OCI-LY3 (cell line): ENCODE data around the gene ENTPD2.
"Not testable (repeated sequence)": the region's sequence is repeated elsewhere in the genome, so short reads cannot be mapped to it uniquely, and the experiment has no call there.

Experiments
- H2AFZ ChIP-seq: fragments of 200-600, 300-600 bp; shearing (Covaris generic); 2 replicates; pipeline ENCODE4 v1.6.0; 2014; ENCODE audit warnings: antibody characterized with exemption, low read depth, low read length
- H3K27ac ChIP-seq: fragments of 200-600, 300-600 bp; sonication (generic); 2 replicates; pipeline ENCODE4 v1.5.1; 2014; ENCODE audit warnings: mild to moderate bottlenecking, low read length, moderate library complexity, mixed read lengths
- H3K27me3 ChIP-seq: fragments of 200-600, 300-600 bp; sonication (generic); 2 replicates; pipeline ENCODE4 v1.6.1; 2014; ENCODE audit warnings: low read depth, low read length, mixed read lengths
- H3K36me3 ChIP-seq: fragments of 200-600, 300-600 bp; sonication (generic); replicated peaks from 2 replicates; pipeline ENCODE3; 2014; ENCODE audit warnings: low read depth, low read length, mixed read lengths
- H3K4me1 ChIP-seq: fragments of 300-600, 200-600 bp; sonication (generic); 2 replicates; pipeline ENCODE4 v1.6.1; 2014; ENCODE audit warnings: low read length, mixed read lengths
- H3K4me2 ChIP-seq: fragments of 200-600, 300-600 bp; sonication (generic); 2 replicates; pipeline ENCODE4 v1.6.1; 2014; ENCODE audit warnings: low read length, mixed read lengths
- H3K4me3 ChIP-seq: fragments of 300-600, 200-600 bp; sonication (generic); 2 replicates; pipeline ENCODE4 v1.5.1; 2014; ENCODE audit warnings: antibody characterized with exemption, mild to moderate bottlenecking, low read length, moderate library complexity
- H3K79me2 ChIP-seq: fragments of 300-600, 200-600 bp; shearing (Covaris generic); 2 replicates; pipeline ENCODE4 v1.6.1; 2014; ENCODE audit warnings: mild to moderate bottlenecking, low read length, mixed read lengths
- H3K9ac ChIP-seq: fragments of 300-600, 200-600 bp; shearing (Covaris generic); 2 replicates; pipeline ENCODE4 v1.6.0; 2014; ENCODE audit warnings: mild to moderate bottlenecking, low read length, moderate library complexity
- H3K9me3 ChIP-seq: fragments of 200-600, 300-600 bp; shearing (Covaris generic); 2 replicates; pipeline ENCODE4 v1.6.1; 2014; ENCODE audit warnings: low read length, mixed read lengths; ENCODE audit not compliant: insufficient read depth
- H4K20me1 ChIP-seq: fragments of 200-600, 300-600 bp; sonication (generic); 2 replicates; pipeline ENCODE4 v1.6.1; 2016; ENCODE audit warnings: low read length, mixed read lengths; ENCODE audit not compliant: insufficient read depth
- EZH2phosphoT487 ChIP-seq: fragments of 200-600 bp; shearing (Covaris generic); IDR thresholded peaks from 2 replicates; pipeline ENCODE4 v1.6.1; 2018; ENCODE audit warnings: antibody characterized with exemption, mixed run types, low read depth
- TF ChIP-seq, protein P1 (sequence below): fragments of 200-600, 300-600 bp; sonication (generic); IDR thresholded peaks from 2 replicates; pipeline ENCODE4 v1.5.1; 2014; ENCODE audit warnings: antibody characterized with exemption, low read length, low read depth

ENTPD2 gene

DNA sequence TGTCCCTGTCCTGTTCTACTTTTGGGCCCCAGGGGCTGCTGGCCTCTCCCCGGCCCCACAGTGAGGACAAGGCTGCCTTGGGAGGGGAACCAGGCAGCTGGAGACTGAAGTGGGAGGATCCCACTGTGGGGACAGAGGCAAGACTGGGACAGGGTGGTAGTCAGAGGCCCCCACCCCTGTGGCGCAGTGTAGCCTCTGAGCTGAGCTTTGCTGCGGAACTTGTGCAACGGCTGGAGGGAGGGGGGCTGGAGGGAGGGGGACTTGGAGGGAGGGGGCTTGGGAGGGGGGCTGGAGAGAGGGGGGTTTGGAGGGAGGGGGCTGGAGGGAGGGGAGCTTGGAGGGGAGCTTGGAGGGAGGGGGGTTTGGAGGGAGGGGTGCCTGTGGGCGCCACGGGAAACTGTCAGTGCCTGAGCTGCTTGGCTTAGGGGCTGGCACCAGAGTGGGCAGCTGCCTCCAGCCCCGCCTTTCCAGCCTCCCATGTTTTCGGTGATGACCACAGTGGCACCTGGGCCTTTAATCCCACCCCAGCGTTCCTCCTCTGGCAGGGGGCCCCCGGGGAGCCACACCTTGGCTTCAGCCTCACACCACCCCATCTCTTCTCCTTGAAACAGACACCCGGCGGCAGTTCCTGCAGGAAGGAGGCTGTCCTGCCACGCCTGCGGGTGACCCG lies 19.7 kb downstream of the ENTPD2 start:
- H3K4me2 ChIP-seq = peak overlapping the region; percentile 97
- H3K4me1 ChIP-seq = peaks cover 36% of the 10 kb centered on the region
- H3K79me2 ChIP-seq = no peaks in the 10 kb centered on the region
- no peaks in the 10 kb centered on the region for H4K20me1 ChIP-seq
- no peaks in the 10 kb centered on the region for H3K9me3 ChIP-seq
- TF ChIP-seq, protein P1, sequence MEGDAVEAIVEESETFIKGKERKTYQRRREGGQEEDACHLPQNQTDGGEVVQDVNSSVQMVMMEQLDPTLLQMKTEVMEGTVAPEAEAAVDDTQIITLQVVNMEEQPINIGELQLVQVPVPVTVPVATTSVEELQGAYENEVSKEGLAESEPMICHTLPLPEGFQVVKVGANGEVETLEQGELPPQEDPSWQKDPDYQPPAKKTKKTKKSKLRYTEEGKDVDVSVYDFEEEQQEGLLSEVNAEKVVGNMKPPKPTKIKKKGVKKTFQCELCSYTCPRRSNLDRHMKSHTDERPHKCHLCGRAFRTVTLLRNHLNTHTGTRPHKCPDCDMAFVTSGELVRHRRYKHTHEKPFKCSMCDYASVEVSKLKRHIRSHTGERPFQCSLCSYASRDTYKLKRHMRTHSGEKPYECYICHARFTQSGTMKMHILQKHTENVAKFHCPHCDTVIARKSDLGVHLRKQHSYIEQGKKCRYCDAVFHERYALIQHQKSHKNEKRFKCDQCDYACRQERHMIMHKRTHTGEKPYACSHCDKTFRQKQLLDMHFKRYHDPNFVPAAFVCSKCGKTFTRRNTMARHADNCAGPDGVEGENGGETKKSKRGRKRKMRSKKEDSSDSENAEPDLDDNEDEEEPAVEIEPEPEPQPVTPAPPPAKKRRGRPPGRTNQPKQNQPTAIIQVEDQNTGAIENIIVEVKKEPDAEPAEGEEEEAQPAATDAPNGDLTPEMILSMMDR = no peak
- no peak for TF ChIP-seq EZH2phosphoT487
- peak overlapping the region; percentile 58 for H3K9ac ChIP-seq
- peak overlapping the region; percentile 81 for H3K27ac ChIP-seq
- H3K36me3 ChIP-seq = no peaks in the 10 kb centered on the region
- H2AFZ ChIP-seq = no peak overlapping the region
- peak overlapping the region; percentile 72 for H3K4me3 ChIP-seq
- 0 out of 2 replicates have a peak, but pooled peaks cover 6% of the 10 kb centered on the region for H3K27me3 ChIP-seq

DNA sequence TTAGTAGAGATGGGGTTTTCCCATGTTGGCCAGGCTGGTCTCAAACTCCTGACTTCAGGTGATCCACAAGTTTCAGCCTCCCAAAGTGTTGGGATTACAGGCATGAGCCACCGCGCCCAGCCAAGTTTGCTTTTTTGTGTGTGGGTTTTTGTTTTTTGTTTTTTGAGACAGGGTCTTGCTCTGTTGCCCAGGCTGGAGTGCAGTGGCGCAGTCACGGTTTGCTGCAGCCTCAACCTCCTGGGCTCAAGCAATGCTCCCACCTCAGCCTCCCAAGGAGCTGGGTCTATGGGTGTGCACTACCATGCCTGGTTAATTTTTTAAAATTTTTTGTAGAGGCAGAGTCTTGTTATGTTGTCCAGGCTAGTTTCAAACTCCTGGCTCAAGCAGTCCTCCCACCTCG lies 20.4 kb downstream of the ENTPD2 start:
- not testable (repeated sequence) for H3K27me3 ChIP-seq, H3K4me3 ChIP-seq, H3K9ac ChIP-seq, H2AFZ ChIP-seq, H3K4me2 ChIP-seq, H3K9me3 ChIP-seq, H3K36me3 ChIP-seq, H3K27ac ChIP-seq, H4K20me1 ChIP-seq, H3K79me2 ChIP-seq
- peaks cover 40% of the 10 kb centered on the region for H3K4me1 ChIP-seq

GRCh38 chr9:137032858-137033257 lies 21.0 kb downstream of the ENTPD2 start:
- H3K9ac ChIP-seq = peak overlapping the region; percentile 13; the same call in 1 of the 2 replicates
- no peak overlapping the region for H3K27ac ChIP-seq
- H3K4me1 ChIP-seq = peaks cover 40% of the 10 kb centered on the region
- no peaks in the 10 kb centered on the region for H4K20me1 ChIP-seq
- no peak for TF ChIP-seq EZH2phosphoT487
- TF ChIP-seq, protein P1 = no peak
- no peaks in the 10 kb centered on the region for H3K9me3 ChIP-seq
- no peak overlapping the region for H2AFZ ChIP-seq
- H3K79me2 ChIP-seq = no peaks in the 10 kb centered on the region
- no peaks in the 10 kb centered on the region for H3K36me3 ChIP-seq
- H3K4me3 ChIP-seq = peak overlapping the region; percentile 19; the same call in 1 of the 2 replicates
- peak overlapping the region; percentile 48; the same call in 1 of the 2 replicates for H3K4me2 ChIP-seq
- no peaks in the 10 kb centered on the region for H3K27me3 ChIP-seq

DNA sequence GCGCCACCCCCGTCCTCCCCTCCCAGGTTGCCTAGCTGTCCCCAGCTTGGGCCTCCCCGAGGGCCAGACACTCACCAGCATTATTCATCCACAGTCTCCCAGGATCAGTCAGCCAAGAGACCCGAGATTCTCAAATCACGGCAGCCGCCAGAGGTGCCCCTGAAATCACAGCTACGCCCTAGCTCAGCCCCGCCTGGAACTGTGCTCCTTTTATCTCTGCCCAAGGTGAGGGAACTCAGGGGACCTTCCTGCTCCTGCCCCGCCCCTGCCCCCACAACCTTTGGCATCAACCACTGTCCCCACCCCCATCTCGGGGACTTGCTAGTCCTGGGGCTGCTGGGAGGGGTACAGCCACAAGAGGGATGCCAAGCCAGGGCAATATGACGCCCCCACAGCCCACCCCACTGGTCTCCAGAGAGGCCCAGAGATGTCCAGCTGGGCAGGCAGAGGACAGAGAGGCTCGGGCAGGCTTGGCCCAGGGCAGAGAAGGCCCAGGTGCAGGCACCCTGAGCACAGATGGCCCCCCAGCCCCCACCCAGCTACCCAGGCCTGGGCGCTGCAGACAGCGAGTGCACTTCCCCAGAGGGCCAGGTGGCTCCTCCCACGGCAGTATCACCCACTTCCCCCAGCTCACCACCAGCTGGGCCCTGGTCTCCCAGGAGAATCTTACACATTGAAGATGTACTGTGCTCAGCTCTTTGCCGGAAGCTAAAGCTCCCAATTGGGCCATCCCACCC lies 21.8 kb downstream of the ENTPD2 start, which contains the start of gene FUT7:
TSS of gene FUT7 (minus strand) at position 185 of the 737 bp plus-strand sequence. CDS start at position 88, 97 bp downstream.
- Histone ChIP-seq H3K4me1 (peaks cover 44% of the 10 kb centered on the region), H3K36me3 (no peaks in the 10 kb centered on the region), H3K4me3 (peak within 1 kb of the TSS; percentile 19; the same call in 1 of the 2 replicates)

More for the DNA sequence above, 21.8 kb downstream of the ENTPD2 start, which contains the start of gene FUT7:
- H3K27ac ChIP-seq = no peak within 1 kb of the TSS
- no peaks in the 10 kb centered on the region for H4K20me1 ChIP-seq
- H3K9me3 ChIP-seq = no peaks in the 10 kb centered on the region
- no peak within 1 kb of the TSS for H2AFZ ChIP-seq
- peak within 1 kb of the TSS; percentile 48 for H3K4me2 ChIP-seq
- H3K79me2 ChIP-seq = no peaks in the 10 kb centered on the region
- H3K9ac ChIP-seq = peak within 1 kb of the TSS; percentile 13; the same call in 1 of the 2 replicates
- TF ChIP-seq EZH2phosphoT487 = no peak
- TF ChIP-seq, protein P1 = no peak
- peaks cover 5% of the 10 kb centered on the region for H3K27me3 ChIP-seq
